ENCODE results near the gene POU4F2.
A peak's percentile ranks its signal among the peaks of the same experiment; 100 is the strongest.

POU4F2 gene

GRCh38 chr4:146647615-146648460, 9.1 kb downstream of the POU4F2 start:
- peak overlapping the region; percentile 28 for H3K56ac ChIP-seq (ENCODE audit: low read length)
- no CpG with 5 or more reads among the region's 46 CpGs for WGBS (ENCODE audit: extremely low coverage, insufficient coverage, low lambda C conversion rate)
- H2AK5ac ChIP-seq (ENCODE audit: low read length) = no peak overlapping the region
- H3K4ac ChIP-seq (ENCODE audit: low read depth, low read length) = no peak overlapping the region
- H4K8ac ChIP-seq (ENCODE audit: low read depth, low read length) = no peak overlapping the region
- H3K79me2 ChIP-seq (ENCODE audit: control insufficient read depth, insufficient read depth, low read length) = no peaks in the 10 kb centered on the region
- H3K4me3 ChIP-seq (ENCODE audit: low read length) = peak overlapping the region; percentile 13
- no peak overlapping the region for H2BK15ac ChIP-seq (replicated peaks; ENCODE audit: low read depth)
- peak overlapping the region; percentile 75 for H3K4me2 ChIP-seq (ENCODE audit: low read length)
- H3K23ac ChIP-seq (ENCODE audit: low read length) = no peak overlapping the region
- peak overlapping the region; percentile 33 for H3K9ac ChIP-seq (ENCODE audit: low read length)
- no peaks in the 10 kb centered on the region for H3K36me3 ChIP-seq (ENCODE audit: control insufficient read depth, insufficient read depth, low read length)
- H2BK120ac ChIP-seq (ENCODE audit: low read depth, low read length) = no peak overlapping the region
- H4K5ac ChIP-seq (ENCODE audit: low read length) = no peak overlapping the region
- H3K27me3 ChIP-seq (ENCODE audit: insufficient read depth, low read length, poor library complexity) = peaks cover 61% of the 10 kb centered on the region
- H3K79me1 ChIP-seq (ENCODE audit: low read length) = no peaks in the 10 kb centered on the region
- no peak overlapping the region for H2BK5ac ChIP-seq (ENCODE audit: low read length)
- H3K27ac ChIP-seq (ENCODE audit: low read depth, low read length) = no peak overlapping the region
- no peak overlapping the region for H3K18ac ChIP-seq (ENCODE audit: low read length)
- H3K4me1 ChIP-seq (ENCODE audit: control insufficient read depth, low read depth, low read length) = no peaks in the 10 kb centered on the region
- DNase-seq = peak; percentile 73

GRCh38 chr4:146648461-146648783, 9.7 kb downstream of the POU4F2 start:
- peak; percentile 51 for DNase-seq

GRCh38 chr4:146649232-146649631, 10.5 kb downstream of the POU4F2 start:
- Histone ChIP-seq H3K36me3 (ENCODE audit: control insufficient read depth, insufficient read depth, low read length) (no peaks in the 10 kb centered on the region), H3K18ac (ENCODE audit: low read length) (no peak overlapping the region), H3K4me3 (ENCODE audit: low read length) (no peak overlapping the region), H3K9ac (ENCODE audit: low read length) (no peak overlapping the region), H3K56ac (ENCODE audit: low read length) (no peak overlapping the region), H2AK5ac (ENCODE audit: low read length) (no peak overlapping the region), H3K4me2 (ENCODE audit: low read length) (no peak overlapping the region), H3K27ac (ENCODE audit: low read depth, low read length) (no peak overlapping the region), H3K79me1 (ENCODE audit: low read length) (no peaks in the 10 kb centered on the region), H4K8ac (ENCODE audit: low read depth, low read length) (no peak overlapping the region), H4K5ac (ENCODE audit: low read length) (no peak overlapping the region), H2BK15ac (replicated peaks; ENCODE audit: low read depth) (no peak overlapping the region), H3K27me3 (ENCODE audit: insufficient read depth, low read length, poor library complexity) (peaks cover 69% of the 10 kb centered on the region), H3K79me2 (ENCODE audit: control insufficient read depth, insufficient read depth, low read length) (no peaks in the 10 kb centered on the region), H3K4ac (ENCODE audit: low read depth, low read length) (no peak overlapping the region), H2BK120ac (ENCODE audit: low read depth, low read length) (no peak overlapping the region), H3K4me1 (ENCODE audit: control insufficient read depth, low read depth, low read length) (no peaks in the 10 kb centered on the region), H3K23ac (ENCODE audit: low read length) (peak overlapping the region; percentile 80), H2BK5ac (ENCODE audit: low read length) (no peak overlapping the region)
- no peak for DNase-seq
- WGBS (ENCODE audit: extremely low coverage, insufficient coverage, low lambda C conversion rate) = no CpG with 5 or more reads among the region's 3 CpGs

More at GRCh38 chr4:146648461-146648783, 9.7 kb downstream of the POU4F2 start:
- H3K36me3 ChIP-seq (ENCODE audit: control insufficient read depth, insufficient read depth, low read length) = no peaks in the 10 kb centered on the region
- H3K23ac ChIP-seq (ENCODE audit: low read length) = no peak overlapping the region
- H2BK15ac ChIP-seq (replicated peaks; ENCODE audit: low read depth) = no peak overlapping the region
- no peaks in the 10 kb centered on the region for H3K79me2 ChIP-seq (ENCODE audit: control insufficient read depth, insufficient read depth, low read length)
- no peak overlapping the region for H4K8ac ChIP-seq (ENCODE audit: low read depth, low read length)
- H2BK5ac ChIP-seq (ENCODE audit: low read length) = no peak overlapping the region
- H3K9ac ChIP-seq (ENCODE audit: low read length) = no peak overlapping the region
- no peak overlapping the region for H2AK5ac ChIP-seq (ENCODE audit: low read length)
- H3K18ac ChIP-seq (ENCODE audit: low read length) = no peak overlapping the region
- no peak overlapping the region for H3K4ac ChIP-seq (ENCODE audit: low read depth, low read length)
- no peak overlapping the region for H4K5ac ChIP-seq (ENCODE audit: low read length)
- H3K27me3 ChIP-seq (ENCODE audit: insufficient read depth, low read length, poor library complexity) = peaks cover 64% of the 10 kb centered on the region
- H3K27ac ChIP-seq (ENCODE audit: low read depth, low read length) = no peak overlapping the region
- no peaks in the 10 kb centered on the region for H3K79me1 ChIP-seq (ENCODE audit: low read length)
- no peak overlapping the region for H3K56ac ChIP-seq (ENCODE audit: low read length)
- no peak overlapping the region for H3K4me3 ChIP-seq (ENCODE audit: low read length)
- no peaks in the 10 kb centered on the region for H3K4me1 ChIP-seq (ENCODE audit: control insufficient read depth, low read depth, low read length)
- no CpG with 5 or more reads among the region's 16 CpGs for WGBS (ENCODE audit: extremely low coverage, insufficient coverage, low lambda C conversion rate)
- H3K4me2 ChIP-seq (ENCODE audit: low read length) = peak overlapping the region; percentile 57
- H2BK120ac ChIP-seq (ENCODE audit: low read depth, low read length) = no peak overlapping the region

DNA sequence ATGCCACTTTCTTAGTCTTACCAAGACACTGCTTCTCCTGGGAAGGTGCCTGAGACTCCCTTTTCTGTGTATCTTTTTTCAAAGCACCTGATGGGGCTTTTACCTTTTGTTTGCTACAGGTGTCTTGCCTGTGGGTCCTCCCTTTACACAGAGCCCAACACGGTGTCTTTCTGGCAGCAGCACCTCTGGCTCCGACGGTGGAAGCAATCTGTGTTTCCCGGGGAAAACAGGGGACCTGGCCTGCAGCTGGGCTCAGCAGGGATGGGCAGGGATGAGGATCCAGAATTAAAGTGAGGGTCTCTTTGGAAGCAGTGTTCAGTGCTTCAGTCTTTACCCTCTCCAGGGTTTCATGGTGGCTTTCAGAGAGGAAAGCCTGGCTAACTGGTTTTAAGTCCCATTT, 11.3 kb downstream of the POU4F2 start:
- Histone ChIP-seq H3K79me2 (ENCODE audit: control insufficient read depth, insufficient read depth, low read length) (no peaks in the 10 kb centered on the region), H4K5ac (ENCODE audit: low read length) (no peak overlapping the region), H3K4me2 (ENCODE audit: low read length) (no peak overlapping the region), H3K27ac (ENCODE audit: low read depth, low read length) (no peak overlapping the region), H3K56ac (ENCODE audit: low read length) (no peak overlapping the region), H3K23ac (ENCODE audit: low read length) (no peak overlapping the region), H2BK120ac (ENCODE audit: low read depth, low read length) (no peak overlapping the region), H2BK5ac (ENCODE audit: low read length) (no peak overlapping the region), H2BK15ac (replicated peaks; ENCODE audit: low read depth) (no peak overlapping the region), H3K4me1 (ENCODE audit: control insufficient read depth, low read depth, low read length) (no peaks in the 10 kb centered on the region), H3K79me1 (ENCODE audit: low read length) (no peaks in the 10 kb centered on the region), H3K4me3 (ENCODE audit: low read length) (no peak overlapping the region), H3K4ac (ENCODE audit: low read depth, low read length) (no peak overlapping the region), H4K8ac (ENCODE audit: low read depth, low read length) (no peak overlapping the region), H3K18ac (ENCODE audit: low read length) (no peak overlapping the region), H3K27me3 (ENCODE audit: insufficient read depth, low read length, poor library complexity) (peaks cover 69% of the 10 kb centered on the region), H3K36me3 (ENCODE audit: control insufficient read depth, insufficient read depth, low read length) (no peaks in the 10 kb centered on the region), H2AK5ac (ENCODE audit: low read length) (no peak overlapping the region), H3K9ac (ENCODE audit: low read length) (no peak overlapping the region)
- DNase-seq = no peak
- no CpG with 5 or more reads among the region's 4 CpGs for WGBS (ENCODE audit: extremely low coverage, insufficient coverage, low lambda C conversion rate)

GRCh38 chr4:146654687-146655520, 16.2 kb downstream of the POU4F2 start:
- Histone ChIP-seq H4K8ac (ENCODE audit: low read depth, low read length) (no peak overlapping the region), H3K18ac (ENCODE audit: low read length) (peak overlapping the region; percentile 62), H3K23ac (ENCODE audit: low read length) (no peak overlapping the region), H2BK5ac (ENCODE audit: low read length) (no peak overlapping the region), H3K36me3 (ENCODE audit: control insufficient read depth, insufficient read depth, low read length) (no peaks in the 10 kb centered on the region), H3K79me2 (ENCODE audit: control insufficient read depth, insufficient read depth, low read length) (no peaks in the 10 kb centered on the region), H2AK5ac (ENCODE audit: low read length) (no peak overlapping the region), H3K27me3 (ENCODE audit: insufficient read depth, low read length, poor library complexity) (peaks cover 44% of the 10 kb centered on the region), H3K79me1 (ENCODE audit: low read length) (no peaks in the 10 kb centered on the region), H3K9ac (ENCODE audit: low read length) (peak overlapping the region; percentile 34), H3K4me3 (ENCODE audit: low read length) (peak overlapping the region; percentile 6), H3K56ac (ENCODE audit: low read length) (peak overlapping the region; percentile 50), H3K27ac (ENCODE audit: low read depth, low read length) (no peak overlapping the region), H3K4me1 (ENCODE audit: control insufficient read depth, low read depth, low read length) (no peaks in the 10 kb centered on the region), H3K4me2 (ENCODE audit: low read length) (peak overlapping the region; percentile 49), H2BK15ac (replicated peaks; ENCODE audit: low read depth) (no peak overlapping the region), H4K5ac (ENCODE audit: low read length) (no peak overlapping the region), H2BK120ac (ENCODE audit: low read depth, low read length) (no peak overlapping the region), H3K4ac (ENCODE audit: low read depth, low read length) (no peak overlapping the region)
- peak; percentile 79 for DNase-seq
- WGBS (ENCODE audit: extremely low coverage, insufficient coverage, low lambda C conversion rate) = no CpG with 5 or more reads among the region's 72 CpGs

All from mesendoderm (in vitro differentiated cells).